Measurements from ENCODE around the gene NPC1L1. TPM values are rescaled to one million over a fixed set of nuclear protein-coding genes. Genes with fewer than 3 reads are reported as not detected.

Gene NPC1L1
- polyA plus RNA-seq, 3 donors = 0.04 TPM; not detected in 2

DNA sequence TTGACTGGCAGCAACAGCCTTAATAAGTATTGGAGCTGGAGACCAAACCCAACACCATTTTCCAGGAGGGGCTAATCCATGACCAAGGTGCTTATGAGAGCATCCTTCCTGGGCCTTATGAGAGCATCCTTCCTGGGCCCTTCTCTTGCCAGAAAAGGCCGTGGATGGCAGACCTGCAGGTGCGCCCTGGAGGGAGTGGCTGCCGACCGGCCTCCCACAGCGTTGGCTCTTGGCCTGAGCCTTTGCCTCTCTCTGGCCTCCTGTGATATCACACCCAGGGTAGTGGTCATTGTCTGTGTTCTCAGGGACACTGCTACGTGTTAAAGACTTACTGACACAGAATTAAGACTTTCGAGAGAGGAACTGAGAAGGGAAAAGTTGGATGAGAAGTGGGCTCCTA, 28.4 kb downstream of the NPC1L1 start:
- Histone ChIP-seq H4K20me1 (ENCODE audit: insufficient read depth, low read length) (no peaks in the 10 kb centered on the region), H3K4me3 (replicated peaks in 1 of 3; ENCODE audit: low read depth in 2 of 3, low read length in 3 of 3) (no peak overlapping the region), H3K27ac (ENCODE audit: low read depth in 1 of 2, low read length in 2 of 2) (no peak overlapping the region), H3K36me3 (replicated peaks in 1 of 2; ENCODE audit: control insufficient read depth in 1 of 2, insufficient read depth in 2 of 2, low read length in 2 of 2) (no peaks in the 10 kb centered on the region), H3K4me1 (ENCODE audit: control insufficient read depth in 1 of 2, insufficient read depth in 2 of 2, low read length in 2 of 2) (no peaks in the 10 kb centered on the region), H3K4me2 (replicated peaks; ENCODE audit: extremely low read depth, low read length, poor library complexity, severe bottlenecking) (no peak overlapping the region), H3K79me2 (ENCODE audit: insufficient read depth, low read length) (no peaks in the 10 kb centered on the region), H3K9me3 (replicated peaks in 1 of 2; ENCODE audit: control insufficient read depth in 1 of 2, insufficient read depth in 1 of 2, low read length in 2 of 2) (peaks cover 0 to 2% of the 10 kb centered on the region in 2 donors), H3K27me3 (ENCODE audit: control insufficient read depth in 2 of 2, insufficient read depth in 2 of 2, low read length in 2 of 2) (no peaks in the 10 kb centered on the region), H3K9ac (ENCODE audit: insufficient read depth, low read length, poor library complexity, severe bottlenecking) (no peak overlapping the region), H2AFZ (ENCODE audit: insufficient read depth, low read depth, low read length, poor library complexity, severe bottlenecking) (no peak overlapping the region)
- intact Hi-C loops (cut with micrococcal nuclease) = no loop called here
- WGBS (ENCODE audit: insufficient coverage) = 98% methylated on average over 7 of the region's 7 CpGs
- H3K27me3 Mint-ChIP-seq (ENCODE audit: low read depth in 3 of 3) = peaks cover 0 to 4% (median 2%) of the 10 kb centered on the region in 3 donors
- DNase-seq = no peak
- H3K4me1 Mint-ChIP-seq = no peaks in the 10 kb centered on the region
- H3K36me3 Mint-ChIP-seq = no peaks in the 10 kb centered on the region
- H3K9me3 Mint-ChIP-seq = peaks cover 2 to 16% (median 9%) of the 10 kb centered on the region in 7 donors
- H3K27ac Mint-ChIP-seq = no peak overlapping the region
- H3K4me3 Mint-ChIP-seq = no peak overlapping the region
- TF ChIP-seq, protein P1, sequence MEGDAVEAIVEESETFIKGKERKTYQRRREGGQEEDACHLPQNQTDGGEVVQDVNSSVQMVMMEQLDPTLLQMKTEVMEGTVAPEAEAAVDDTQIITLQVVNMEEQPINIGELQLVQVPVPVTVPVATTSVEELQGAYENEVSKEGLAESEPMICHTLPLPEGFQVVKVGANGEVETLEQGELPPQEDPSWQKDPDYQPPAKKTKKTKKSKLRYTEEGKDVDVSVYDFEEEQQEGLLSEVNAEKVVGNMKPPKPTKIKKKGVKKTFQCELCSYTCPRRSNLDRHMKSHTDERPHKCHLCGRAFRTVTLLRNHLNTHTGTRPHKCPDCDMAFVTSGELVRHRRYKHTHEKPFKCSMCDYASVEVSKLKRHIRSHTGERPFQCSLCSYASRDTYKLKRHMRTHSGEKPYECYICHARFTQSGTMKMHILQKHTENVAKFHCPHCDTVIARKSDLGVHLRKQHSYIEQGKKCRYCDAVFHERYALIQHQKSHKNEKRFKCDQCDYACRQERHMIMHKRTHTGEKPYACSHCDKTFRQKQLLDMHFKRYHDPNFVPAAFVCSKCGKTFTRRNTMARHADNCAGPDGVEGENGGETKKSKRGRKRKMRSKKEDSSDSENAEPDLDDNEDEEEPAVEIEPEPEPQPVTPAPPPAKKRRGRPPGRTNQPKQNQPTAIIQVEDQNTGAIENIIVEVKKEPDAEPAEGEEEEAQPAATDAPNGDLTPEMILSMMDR (IDR thresholded peaks at IDR 0.05) = no peak

DNA sequence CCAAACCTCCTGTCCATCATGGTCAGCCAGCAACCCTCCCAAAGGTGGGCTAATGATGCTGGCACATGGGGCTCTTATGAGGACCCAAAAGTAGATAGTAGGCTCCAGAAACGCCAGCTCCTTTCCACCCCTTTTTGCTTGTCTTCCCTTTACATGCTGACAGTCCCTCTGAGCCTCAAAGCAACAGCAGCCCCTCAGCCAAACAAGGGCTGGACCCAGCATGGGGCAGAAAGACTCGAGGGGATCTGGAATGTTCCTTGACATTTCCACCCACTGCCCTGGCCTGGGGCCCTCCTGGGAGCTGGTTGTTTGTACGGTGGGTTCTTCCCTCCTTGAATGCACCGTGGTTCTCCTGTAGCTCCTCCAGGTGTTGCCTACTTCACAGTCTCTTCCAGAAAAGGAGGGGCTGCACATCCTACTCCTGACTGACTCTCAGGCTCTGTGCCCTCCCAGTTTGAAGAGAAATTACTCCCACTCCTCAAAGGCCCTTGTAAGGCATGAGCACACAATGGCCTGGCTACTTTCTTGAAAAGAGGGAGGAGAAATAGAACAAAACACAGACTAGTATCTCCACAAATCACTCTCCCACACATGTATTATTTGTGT, 29.2 kb downstream of the NPC1L1 start:
- Histone ChIP-seq H3K36me3 (replicated peaks in 1 of 2; ENCODE audit: control insufficient read depth in 1 of 2, insufficient read depth in 2 of 2, low read length in 2 of 2) (no peaks in the 10 kb centered on the region), H2AFZ (ENCODE audit: insufficient read depth, low read depth, low read length, poor library complexity, severe bottlenecking) (no peak overlapping the region), H3K27ac (ENCODE audit: low read depth in 1 of 2, low read length in 2 of 2) (no peak overlapping the region), H4K20me1 (ENCODE audit: insufficient read depth, low read length) (no peaks in the 10 kb centered on the region), H3K4me1 (ENCODE audit: control insufficient read depth in 1 of 2, insufficient read depth in 2 of 2, low read length in 2 of 2) (no peaks in the 10 kb centered on the region), H3K4me3 (replicated peaks in 1 of 3; ENCODE audit: low read depth in 2 of 3, low read length in 3 of 3) (no peak overlapping the region), H3K9me3 (replicated peaks in 1 of 2; ENCODE audit: control insufficient read depth in 1 of 2, insufficient read depth in 1 of 2, low read length in 2 of 2) (peaks cover 0 to 5% of the 10 kb centered on the region in 2 donors), H3K79me2 (ENCODE audit: insufficient read depth, low read length) (no peaks in the 10 kb centered on the region), H3K27me3 (ENCODE audit: control insufficient read depth in 2 of 2, insufficient read depth in 2 of 2, low read length in 2 of 2) (no peaks in the 10 kb centered on the region), H3K9ac (ENCODE audit: insufficient read depth, low read length, poor library complexity, severe bottlenecking) (no peak overlapping the region), H3K4me2 (replicated peaks; ENCODE audit: extremely low read depth, low read length, poor library complexity, severe bottlenecking) (no peak overlapping the region)
- no peaks in the 10 kb centered on the region for H3K4me1 Mint-ChIP-seq
- no peak for DNase-seq
- intact Hi-C loops (cut with micrococcal nuclease) = no loop called here
- peaks cover 0 to 4% (median 2%) of the 10 kb centered on the region in 3 donors for H3K27me3 Mint-ChIP-seq (ENCODE audit: low read depth in 3 of 3)
- H3K9me3 Mint-ChIP-seq = peaks cover 2 to 16% (median 12%) of the 10 kb centered on the region in 7 donors
- WGBS (ENCODE audit: insufficient coverage) = 71% methylated on average over 3 of the region's 4 CpGs
- TF ChIP-seq, protein P1 (IDR thresholded peaks at IDR 0.05) = no peak
- H3K27ac Mint-ChIP-seq = no peak overlapping the region
- no peaks in the 10 kb centered on the region for H3K36me3 Mint-ChIP-seq
- no peak overlapping the region for H3K4me3 Mint-ChIP-seq

All from CD14-positive monocyte (primary cell).